CD4-positive, alpha-beta T cell treated with Interleukin-10 for 1 hour (primary cell): ENCODE data around the gene PIK3C2G.
"Not testable (repeated sequence)": the region's sequence is repeated elsewhere in the genome, so short reads cannot be mapped to it uniquely, and the experiment has no call there.

Source experiments
- DNase-seq: peaks from one replicate; pipeline ENCODE4 v3.0.0-alpha.2; 2020

Gene PIK3C2G, protein sequence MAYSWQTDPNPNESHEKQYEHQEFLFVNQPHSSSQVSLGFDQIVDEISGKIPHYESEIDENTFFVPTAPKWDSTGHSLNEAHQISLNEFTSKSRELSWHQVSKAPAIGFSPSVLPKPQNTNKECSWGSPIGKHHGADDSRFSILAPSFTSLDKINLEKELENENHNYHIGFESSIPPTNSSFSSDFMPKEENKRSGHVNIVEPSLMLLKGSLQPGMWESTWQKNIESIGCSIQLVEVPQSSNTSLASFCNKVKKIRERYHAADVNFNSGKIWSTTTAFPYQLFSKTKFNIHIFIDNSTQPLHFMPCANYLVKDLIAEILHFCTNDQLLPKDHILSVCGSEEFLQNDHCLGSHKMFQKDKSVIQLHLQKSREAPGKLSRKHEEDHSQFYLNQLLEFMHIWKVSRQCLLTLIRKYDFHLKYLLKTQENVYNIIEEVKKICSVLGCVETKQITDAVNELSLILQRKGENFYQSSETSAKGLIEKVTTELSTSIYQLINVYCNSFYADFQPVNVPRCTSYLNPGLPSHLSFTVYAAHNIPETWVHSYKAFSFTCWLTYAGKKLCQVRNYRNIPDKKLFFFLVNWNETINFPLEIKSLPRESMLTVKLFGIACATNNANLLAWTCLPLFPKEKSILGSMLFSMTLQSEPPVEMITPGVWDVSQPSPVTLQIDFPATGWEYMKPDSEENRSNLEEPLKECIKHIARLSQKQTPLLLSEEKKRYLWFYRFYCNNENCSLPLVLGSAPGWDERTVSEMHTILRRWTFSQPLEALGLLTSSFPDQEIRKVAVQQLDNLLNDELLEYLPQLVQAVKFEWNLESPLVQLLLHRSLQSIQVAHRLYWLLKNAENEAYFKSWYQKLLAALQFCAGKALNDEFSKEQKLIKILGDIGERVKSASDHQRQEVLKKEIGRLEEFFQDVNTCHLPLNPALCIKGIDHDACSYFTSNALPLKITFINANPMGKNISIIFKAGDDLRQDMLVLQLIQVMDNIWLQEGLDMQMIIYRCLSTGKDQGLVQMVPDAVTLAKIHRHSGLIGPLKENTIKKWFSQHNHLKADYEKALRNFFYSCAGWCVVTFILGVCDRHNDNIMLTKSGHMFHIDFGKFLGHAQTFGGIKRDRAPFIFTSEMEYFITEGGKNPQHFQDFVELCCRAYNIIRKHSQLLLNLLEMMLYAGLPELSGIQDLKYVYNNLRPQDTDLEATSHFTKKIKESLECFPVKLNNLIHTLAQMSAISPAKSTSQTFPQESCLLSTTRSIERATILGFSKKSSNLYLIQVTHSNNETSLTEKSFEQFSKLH (N-terminal part only)

GRCh38 chr12:18261273-18261672 lies at the start of gene PIK3C2G:
Gene PIK3C2G (plus strand): TSS chr12:18261518. CDS start chr12:18282082, 20,564 bp downstream.
- DNase-seq = no peak

- DNase-seq = no peak
Measured at GRCh38 chr12:18217966-18218365, 43.4 kb upstream of the PIK3C2G start.

DNA sequence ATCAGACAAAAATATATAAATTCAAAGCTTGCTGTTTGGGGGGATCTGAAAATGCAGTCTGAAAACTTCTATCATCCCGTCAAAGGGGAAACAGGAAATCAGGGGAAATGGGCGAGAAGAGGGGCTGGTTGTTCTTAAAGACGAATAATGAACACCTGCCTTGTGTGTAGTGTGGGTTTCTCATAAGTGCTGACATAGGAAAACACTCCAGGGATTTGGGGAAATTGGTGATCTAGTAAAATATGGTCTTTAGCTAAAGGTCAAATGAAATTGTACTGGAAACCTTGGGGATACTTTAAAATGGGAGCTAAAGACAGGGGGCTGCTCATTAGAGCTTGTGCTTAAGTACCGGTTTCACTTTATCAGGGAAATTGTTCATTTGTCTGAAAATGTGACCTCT lies 39.6 kb upstream of the PIK3C2G start:
- DNase-seq = no peak

DNA sequence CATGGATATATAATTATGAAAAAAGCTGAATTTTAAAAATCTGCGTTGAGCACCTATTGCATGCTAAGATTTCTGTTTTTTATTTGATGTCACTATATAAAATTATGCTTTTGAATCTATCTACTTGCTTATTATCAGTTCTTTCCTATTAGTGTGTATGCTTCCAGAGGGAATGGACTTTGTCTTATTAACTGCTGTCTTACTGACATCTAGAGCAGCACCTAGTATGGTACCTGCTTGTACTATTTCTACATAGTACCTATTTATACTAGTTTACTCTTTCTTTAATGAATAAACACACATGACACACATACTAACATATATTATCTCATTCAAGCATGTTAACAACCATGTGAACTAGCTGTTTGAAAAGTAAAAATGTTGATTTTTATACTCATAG lies 38.6 kb upstream of the PIK3C2G start:
- no peak for DNase-seq

DNA sequence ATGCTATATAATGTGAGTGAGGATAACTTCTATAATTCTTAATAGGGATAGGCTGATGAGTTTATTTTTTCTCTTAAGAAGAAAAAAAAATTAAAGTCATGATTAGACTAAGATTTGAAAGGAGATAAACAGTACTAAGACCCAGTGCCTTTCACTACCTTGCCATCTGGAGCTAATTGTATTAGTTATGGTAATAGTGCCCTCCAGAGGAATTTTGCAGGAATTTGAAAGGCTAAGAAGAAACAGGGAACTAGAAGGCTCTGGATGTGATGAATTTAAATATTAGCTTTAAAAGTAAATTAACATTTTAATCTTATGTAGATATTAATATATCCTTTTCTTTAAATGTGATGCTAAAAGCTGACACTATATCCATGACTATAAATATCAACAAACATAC lies 36.6 kb upstream of the PIK3C2G start:
- DNase-seq = no peak

DNA sequence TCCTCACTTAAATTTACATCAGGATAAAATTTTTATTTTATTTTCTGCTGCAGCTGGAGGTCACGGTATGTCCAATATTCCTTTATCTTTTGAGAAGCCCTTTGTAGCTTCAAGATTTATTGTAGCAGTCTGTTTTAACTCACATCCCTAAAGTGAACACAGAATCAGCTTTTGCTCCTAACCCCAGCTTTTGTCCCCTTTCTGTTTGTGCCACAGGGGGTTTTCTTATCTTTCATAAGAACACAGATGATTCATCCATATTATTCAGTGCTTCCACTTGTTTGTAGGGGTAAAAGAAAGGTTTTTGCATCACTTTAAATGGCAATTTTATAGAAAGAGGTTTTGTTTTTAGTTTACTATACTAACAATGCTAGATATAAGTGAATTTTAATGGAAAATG lies 21.8 kb upstream of the PIK3C2G start:
- DNase-seq = no peak

DNA sequence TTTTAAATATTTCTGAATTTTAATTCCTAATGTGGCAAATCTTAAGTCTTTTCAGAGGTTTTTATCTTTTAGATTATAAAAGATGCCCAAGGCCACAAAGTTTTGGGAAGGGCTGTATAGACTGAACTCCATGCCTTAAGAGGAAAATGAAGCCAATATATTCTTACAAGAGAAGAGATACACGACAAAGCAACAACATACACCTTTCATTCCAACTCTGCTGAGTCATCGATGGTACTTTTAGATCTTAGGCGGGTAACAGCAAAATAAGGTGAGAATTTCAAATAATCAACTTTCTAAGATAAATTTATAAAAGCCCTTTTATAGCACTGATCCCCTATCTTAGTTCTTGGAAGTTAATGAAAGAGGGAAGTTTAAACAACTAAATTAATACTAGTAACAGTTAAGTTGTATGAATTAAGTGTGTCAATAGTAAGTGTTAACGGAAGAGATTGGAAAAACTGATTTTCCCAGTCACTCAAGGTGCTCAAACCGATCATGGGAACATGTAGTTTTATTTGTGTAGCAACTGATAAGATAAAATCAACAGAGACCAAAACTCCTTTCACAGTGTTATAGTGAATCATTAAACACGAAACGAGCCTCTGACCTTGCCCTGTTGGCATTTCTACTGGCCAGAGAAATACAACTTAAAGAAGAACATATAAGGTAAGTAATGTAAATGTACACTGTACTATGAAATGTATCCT lies 18.8 kb upstream of the PIK3C2G start:
- DNase-seq = no peak

DNA sequence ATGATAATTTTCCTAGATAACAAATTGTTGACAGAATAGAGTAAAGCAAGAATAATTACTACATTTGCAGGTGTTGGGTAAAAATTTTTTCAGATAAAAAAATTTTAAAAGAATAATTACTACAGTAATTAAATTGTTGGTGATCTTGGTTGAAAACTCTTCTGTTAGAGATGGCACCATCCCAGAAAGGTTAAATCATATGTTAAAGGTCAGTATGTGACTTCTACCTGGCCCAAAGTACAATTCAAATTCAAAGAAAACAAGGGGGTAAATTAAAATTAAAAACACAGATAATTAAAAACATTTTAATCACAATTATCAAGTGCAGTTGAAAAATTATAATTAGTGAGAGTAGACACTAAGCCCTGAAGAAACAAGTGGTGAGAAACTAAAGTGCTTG lies 18.1 kb upstream of the PIK3C2G start:
- no peak for DNase-seq

DNA sequence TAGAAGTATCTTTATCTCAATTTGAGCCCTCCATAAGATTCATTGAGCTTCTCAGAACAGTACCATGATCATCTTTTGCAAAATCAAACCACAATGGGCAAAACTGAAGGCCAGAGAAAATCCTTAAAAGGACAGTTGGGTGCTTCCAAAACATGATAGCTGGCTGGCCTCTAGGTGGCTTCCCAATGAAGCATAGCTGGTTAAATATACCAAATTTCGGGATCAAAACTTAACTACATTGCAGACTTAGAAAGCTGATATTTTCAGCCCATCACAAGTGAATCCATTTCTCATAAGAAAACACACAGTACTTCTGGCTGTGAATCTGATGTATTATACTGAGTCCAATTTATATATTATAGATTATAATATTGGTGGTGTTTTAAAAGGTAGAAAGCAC lies 15.3 kb upstream of the PIK3C2G start:
- DNase-seq = no peak

- peak; percentile 5 for DNase-seq
Measured at GRCh38 chr12:18250313-18250916, 10.9 kb upstream of the PIK3C2G start.

- DNase-seq = no peak
Measured at GRCh38 chr12:18254081-18254480, 7.2 kb upstream of the PIK3C2G start.

DNA sequence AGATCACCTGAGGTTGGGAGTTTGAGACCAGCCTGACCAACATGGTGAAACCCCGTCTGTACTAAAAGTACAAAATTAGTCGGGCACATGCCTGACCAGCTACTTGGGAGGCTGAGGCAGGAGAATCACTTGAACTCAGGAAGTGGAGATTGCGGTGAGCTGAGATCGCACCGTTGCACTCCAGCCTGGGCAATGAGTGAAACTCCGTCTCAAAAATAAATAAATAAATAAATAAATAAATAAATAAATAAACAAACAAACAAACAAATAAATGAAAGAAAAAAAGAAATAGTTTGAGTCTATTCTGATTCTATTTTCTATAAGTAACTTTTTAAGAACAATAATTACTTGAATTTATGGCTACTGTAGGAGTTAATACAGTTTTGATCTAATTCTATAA lies 6.3 kb upstream of the PIK3C2G start:
- DNase-seq = not testable (repeated sequence)

DNA sequence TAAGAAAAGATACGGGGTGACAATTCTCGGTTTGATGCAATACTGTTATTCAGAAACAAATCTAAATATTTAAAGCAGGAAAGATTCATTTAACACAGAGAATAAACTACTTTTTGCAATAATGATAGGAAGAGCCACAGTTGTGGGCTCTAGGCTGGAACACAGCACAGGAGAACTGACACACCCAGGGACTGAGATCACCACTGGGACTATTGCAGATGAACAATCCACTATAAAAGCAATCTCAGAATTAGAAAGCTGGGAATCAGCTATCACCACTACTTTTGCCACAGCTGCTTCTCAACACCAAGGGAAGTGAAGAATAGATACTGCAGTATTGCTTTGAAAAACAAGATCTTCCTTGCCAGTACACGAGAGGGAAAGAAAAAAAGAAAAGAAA lies 4.1 kb upstream of the PIK3C2G start:
- DNase-seq = no peak

DNA sequence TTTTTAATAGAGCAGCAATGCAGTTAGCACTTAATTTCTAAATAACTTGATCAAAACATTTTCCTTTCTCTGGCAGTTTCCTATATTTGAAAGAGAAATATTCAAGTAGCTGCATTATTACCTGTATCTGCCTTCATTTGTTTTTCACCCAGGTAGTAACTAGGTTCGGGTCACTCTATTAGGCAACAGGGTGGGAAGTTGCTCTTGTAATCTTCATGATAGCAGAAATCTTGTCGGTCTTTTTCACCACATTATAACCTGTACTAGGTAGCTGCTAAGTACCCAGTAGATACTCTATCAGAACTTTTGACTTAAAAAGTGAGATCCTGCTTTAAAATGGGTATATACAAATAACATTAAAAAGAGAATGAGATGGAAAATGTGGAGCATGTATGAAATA lies 2.4 kb upstream of the PIK3C2G start:
- DNase-seq = no peak

DNA sequence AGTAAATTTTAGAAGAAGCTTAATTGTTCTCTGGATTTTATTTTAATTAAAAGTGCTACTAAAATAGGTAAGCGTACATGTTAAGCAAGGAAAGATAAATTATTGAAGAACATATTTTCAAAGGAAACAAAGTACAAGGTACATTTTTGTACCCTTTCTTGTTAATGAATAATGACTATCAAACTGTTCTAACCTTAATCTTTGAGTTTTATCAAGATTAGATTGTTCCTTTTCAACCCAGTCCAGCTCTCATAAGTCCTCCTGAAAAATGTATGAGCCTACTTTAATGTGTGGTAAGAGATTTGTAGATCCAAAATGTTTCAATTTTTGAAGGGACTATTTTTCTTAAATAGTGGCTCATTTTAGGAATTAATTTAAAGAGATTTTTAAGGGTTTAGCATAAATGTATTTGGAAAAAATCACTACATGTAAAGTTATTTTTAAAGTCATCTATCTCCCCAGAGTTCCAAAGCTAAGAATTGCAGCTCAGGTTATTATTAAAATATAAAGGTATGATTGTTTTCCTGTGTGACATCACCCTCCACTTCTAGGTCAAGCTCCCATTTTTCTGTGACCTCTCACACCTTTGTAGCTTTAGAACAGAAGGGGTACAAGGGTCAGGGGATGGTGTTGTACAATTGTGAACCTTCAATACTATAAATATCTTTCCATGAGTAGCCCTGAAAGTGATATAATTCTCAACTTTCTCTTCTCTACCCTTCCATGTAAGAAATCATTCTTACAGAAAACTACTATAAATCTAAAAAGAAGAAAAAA lies 1.2 kb upstream of the PIK3C2G start:
- no peak for DNase-seq

DNA sequence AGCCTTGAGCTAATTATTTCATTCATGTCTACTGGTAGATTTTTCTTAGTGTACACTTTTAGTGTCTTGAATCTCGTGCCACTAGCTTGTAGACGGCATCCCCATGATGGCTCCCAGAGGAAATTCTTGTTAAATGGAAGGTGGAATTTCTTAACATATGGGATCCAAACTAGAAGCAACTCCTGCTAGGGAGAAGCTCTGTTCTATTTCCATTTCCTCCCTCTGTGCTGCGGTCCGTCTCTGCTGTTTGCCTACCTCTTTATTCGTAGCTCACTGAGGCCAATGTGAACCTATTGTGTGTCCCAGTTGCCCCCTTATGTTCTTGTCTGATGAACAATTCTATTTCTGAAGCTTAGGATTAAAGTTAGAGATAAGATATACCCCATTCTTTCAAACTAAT lies 588 bp downstream of the PIK3C2G start:
- no peak for DNase-seq

DNA sequence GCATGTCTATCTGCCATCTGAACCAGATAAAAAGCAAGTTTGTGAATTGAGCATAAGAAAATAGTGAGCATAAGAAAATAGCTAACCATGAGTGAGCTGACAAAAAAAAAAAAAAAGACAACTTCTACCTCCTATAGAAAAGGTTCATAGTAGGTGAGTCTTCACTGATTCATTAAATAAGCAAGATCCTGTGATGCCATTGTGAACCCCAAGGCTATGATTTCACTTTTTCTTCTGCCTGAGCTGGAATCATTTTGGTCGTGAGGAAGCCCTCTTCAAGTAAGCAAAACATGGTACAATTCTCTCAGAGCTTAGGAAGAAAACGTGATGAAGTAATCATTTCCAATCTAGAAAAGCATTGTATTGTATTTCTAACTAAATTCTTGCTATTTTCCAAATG lies 1.2 kb downstream of the PIK3C2G start:
- DNase-seq = no peak

DNA sequence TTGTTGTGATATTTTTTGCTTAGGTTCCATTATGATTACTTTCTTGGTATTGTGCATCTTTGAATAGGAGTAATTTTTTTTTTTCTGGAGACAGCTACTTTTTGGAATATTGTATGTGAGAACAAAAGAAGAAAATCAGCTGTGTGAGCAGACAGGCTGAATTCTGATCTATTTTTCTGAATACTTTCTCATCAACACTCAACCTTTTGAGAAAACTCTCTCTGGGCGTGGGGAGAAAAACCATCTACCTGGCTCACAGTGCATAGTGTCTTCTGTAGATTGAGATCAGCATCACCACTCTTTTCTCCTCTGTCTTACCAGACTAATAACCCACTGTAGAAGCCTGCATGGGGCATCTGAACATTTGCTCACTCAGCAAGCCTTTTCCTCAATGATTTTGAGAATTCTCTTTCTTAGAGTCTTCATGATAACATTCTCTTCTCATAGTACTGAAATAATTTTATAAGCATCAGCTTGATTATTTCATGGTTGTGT lies 3.3 kb downstream of the PIK3C2G start:
- no peak for DNase-seq

GRCh38 chr12:18267427-18268099 lies 6.2 kb downstream of the PIK3C2G start:
- DNase-seq = no peak

GRCh38 chr12:18270958-18271460 lies 9.7 kb downstream of the PIK3C2G start:
- DNase-seq = no peak
